GM12892 (cell line): ENCODE data around the gene SLC5A5.

Experiments used
- POLR2AphosphoS5 ChIP-seq: IDR thresholded peaks from 2 replicates; pipeline ENCODE4 v1.6.1; 2011; ENCODE audit warnings: low read depth, low read length, control low read depth
- TAF1 ChIP-seq: IDR thresholded peaks from 2 replicates; pipeline ENCODE4 v1.6.1; 2011; ENCODE audit warnings: low read depth, mild to moderate bottlenecking, control low read depth, low read length, borderline replicate concordance

GRCh38 chr19:17831419-17831888 lies 40.3 kb upstream of the SLC5A5 start:
- TF ChIP-seq POLR2AphosphoS5 (no peak), TAF1 (no peak)
